Activated naive CD8-positive, alpha-beta T cell treated with anti-CD3 and anti-CD28 coated beads, Interleukin-2, amount 50 U/mL, for 24 hours (primary cell): ENCODE results near the gene SFT2D2.

Experiments
- ATAC-seq: fragments of 150-1000 bp; cut with Tn5 transposase; one replicate; pipeline ENCODE4 v1.10.0; 2021
- DNase-seq: peaks from one replicate; pipeline ENCODE4 v3.0.0; 2021
- H3K27ac Mint-ChIP-seq: one replicate; pipeline ENCODE4 v1.8.0; 2021; ENCODE audit warnings: mild to moderate bottlenecking, mixed read lengths
- H3K27me3 Mint-ChIP-seq: one replicate; pipeline ENCODE4 v1.8.0; 2021; ENCODE audit warnings: mixed read lengths
- H3K36me3 Mint-ChIP-seq: one replicate; pipeline ENCODE4 v1.8.0; 2021; ENCODE audit warnings: low read depth, mixed read lengths
- H3K4me1 Mint-ChIP-seq: one replicate; pipeline ENCODE4 v1.8.0; 2021; ENCODE audit warnings: mixed read lengths
- H3K4me3 Mint-ChIP-seq: one replicate; pipeline ENCODE4 v1.8.0; 2021; ENCODE audit warnings: mild to moderate bottlenecking, moderate library complexity, mixed read lengths
- H3K9me3 Mint-ChIP-seq: one replicate; pipeline ENCODE4 v1.8.0; 2021; ENCODE audit warnings: mixed read lengths

SFT2D2 gene

GRCh38 chr1:168235937-168236336, 10.1 kb downstream of the SFT2D2 start:
- H3K27ac Mint-ChIP-seq: peak overlapping the region; percentile 88
- no peaks in the 10 kb centered on the region for H3K9me3 Mint-ChIP-seq
- H3K36me3 Mint-ChIP-seq: peaks cover 77% of the 10 kb centered on the region
- peak overlapping the region; percentile 25 for H3K4me3 Mint-ChIP-seq
- H3K27me3 Mint-ChIP-seq: no peaks in the 10 kb centered on the region
- ATAC-seq (no peak), DNase-seq (no peak)
- peaks cover 50% of the 10 kb centered on the region for H3K4me1 Mint-ChIP-seq

- DNase-seq: peak; percentile 13
- Mint-ChIP-seq H3K4me3 (peak overlapping the region; percentile 61), H3K9me3 (no peaks in the 10 kb centered on the region), H3K27ac (peak overlapping the region; percentile 88), H3K4me1 (peaks cover 50% of the 10 kb centered on the region), H3K27me3 (no peaks in the 10 kb centered on the region), H3K36me3 (peaks cover 81% of the 10 kb centered on the region)
- peak; percentile 80 for ATAC-seq
Observed at GRCh38 chr1:168236836-168237611, 11.2 kb downstream of the SFT2D2 start.

GRCh38 chr1:168243198-168243597, 17.4 kb downstream of the SFT2D2 start:
- Mint-ChIP-seq H3K4me3 (no peak overlapping the region), H3K36me3 (peaks cover 81% of the 10 kb centered on the region), H3K27me3 (no peaks in the 10 kb centered on the region), H3K9me3 (no peaks in the 10 kb centered on the region), H3K27ac (peak overlapping the region; percentile 14), H3K4me1 (peaks cover 32% of the 10 kb centered on the region)
- DNase-seq (no peak), ATAC-seq (no peak)

- peaks cover 82% of the 10 kb centered on the region for H3K36me3 Mint-ChIP-seq
- no peak for DNase-seq
- no peaks in the 10 kb centered on the region for H3K27me3 Mint-ChIP-seq
- ATAC-seq: peak; percentile 52
- no peaks in the 10 kb centered on the region for H3K9me3 Mint-ChIP-seq
- no peak overlapping the region for H3K4me3 Mint-ChIP-seq
- H3K27ac Mint-ChIP-seq: no peak overlapping the region
- peaks cover 33% of the 10 kb centered on the region for H3K4me1 Mint-ChIP-seq
Observed at GRCh38 chr1:168243636-168244212, 17.9 kb downstream of the SFT2D2 start.

- no peak for DNase-seq
- Mint-ChIP-seq H3K9me3 (no peaks in the 10 kb centered on the region), H3K4me3 (no peak overlapping the region), H3K36me3 (peaks cover 78% of the 10 kb centered on the region), H3K27me3 (no peaks in the 10 kb centered on the region), H3K27ac (no peak overlapping the region), H3K4me1 (peaks cover 33% of the 10 kb centered on the region)
- ATAC-seq: no peak
Observed at GRCh38 chr1:168245042-168245441, 19.2 kb downstream of the SFT2D2 start.

- Mint-ChIP-seq H3K36me3 (peaks cover 75% of the 10 kb centered on the region), H3K4me1 (peaks cover 32% of the 10 kb centered on the region), H3K9me3 (no peaks in the 10 kb centered on the region), H3K27me3 (no peaks in the 10 kb centered on the region), H3K27ac (no peak overlapping the region), H3K4me3 (no peak overlapping the region)
- ATAC-seq (no peak), DNase-seq (no peak)
Observed at GRCh38 chr1:168246506-168246905, 20.7 kb downstream of the SFT2D2 start.

- Mint-ChIP-seq H3K4me3 (no peak overlapping the region), H3K9me3 (peaks cover 15% of the 10 kb centered on the region), H3K27ac (no peak overlapping the region), H3K4me1 (peaks cover 8% of the 10 kb centered on the region), H3K36me3 (peaks cover 65% of the 10 kb centered on the region), H3K27me3 (no peaks in the 10 kb centered on the region)
- DNase-seq: no peak
- no peak for ATAC-seq
Observed at GRCh38 chr1:168252204-168252733, 26.5 kb downstream of the SFT2D2 start.

GRCh38 chr1:168256164-168256563, 30.4 kb downstream of the SFT2D2 start:
- no peak overlapping the region for H3K4me3 Mint-ChIP-seq
- ATAC-seq: no peak
- no peak for DNase-seq
- no peaks in the 10 kb centered on the region for H3K27me3 Mint-ChIP-seq
- H3K4me1 Mint-ChIP-seq: peaks cover 2% of the 10 kb centered on the region
- peaks cover 15% of the 10 kb centered on the region for H3K9me3 Mint-ChIP-seq
- H3K27ac Mint-ChIP-seq: no peak overlapping the region
- H3K36me3 Mint-ChIP-seq: peaks cover 47% of the 10 kb centered on the region

GRCh38 chr1:168257397-168257796, 31.6 kb downstream of the SFT2D2 start:
- H3K4me1 Mint-ChIP-seq: peaks cover 5% of the 10 kb centered on the region
- ATAC-seq (no peak), DNase-seq (no peak)
- H3K27me3 Mint-ChIP-seq: no peaks in the 10 kb centered on the region
- no peak overlapping the region for H3K4me3 Mint-ChIP-seq
- H3K27ac Mint-ChIP-seq: no peak overlapping the region
- H3K9me3 Mint-ChIP-seq: peaks cover 15% of the 10 kb centered on the region
- peaks cover 49% of the 10 kb centered on the region for H3K36me3 Mint-ChIP-seq

GRCh38 chr1:168259567-168259966, 33.8 kb downstream of the SFT2D2 start:
- Mint-ChIP-seq H3K27ac (no peak overlapping the region), H3K4me1 (peaks cover 5% of the 10 kb centered on the region), H3K36me3 (peaks cover 51% of the 10 kb centered on the region), H3K9me3 (peaks cover 11% of the 10 kb centered on the region), H3K4me3 (no peak overlapping the region), H3K27me3 (no peaks in the 10 kb centered on the region)
- no peak for DNase-seq
- ATAC-seq: no peak

GRCh38 chr1:168260393-168260792, 34.6 kb downstream of the SFT2D2 start:
- Mint-ChIP-seq H3K4me1 (peaks cover 5% of the 10 kb centered on the region), H3K4me3 (no peak overlapping the region), H3K9me3 (peaks cover 9% of the 10 kb centered on the region), H3K27ac (no peak overlapping the region), H3K36me3 (peaks cover 44% of the 10 kb centered on the region), H3K27me3 (no peaks in the 10 kb centered on the region)
- no peak for ATAC-seq
- no peak for DNase-seq

GRCh38 chr1:168261390-168261789, 35.6 kb downstream of the SFT2D2 start:
- Mint-ChIP-seq H3K36me3 (peaks cover 36% of the 10 kb centered on the region), H3K27ac (no peak overlapping the region)
- no peak for DNase-seq

GRCh38 chr1:168263130-168263529, 37.3 kb downstream of the SFT2D2 start:
- no peaks in the 10 kb centered on the region for H3K9me3 Mint-ChIP-seq
- H3K36me3 Mint-ChIP-seq: peaks cover 22% of the 10 kb centered on the region
- no peak for ATAC-seq
- H3K4me3 Mint-ChIP-seq: no peak overlapping the region
- H3K27ac Mint-ChIP-seq: no peak overlapping the region
- H3K27me3 Mint-ChIP-seq: no peaks in the 10 kb centered on the region
- H3K4me1 Mint-ChIP-seq: peaks cover 5% of the 10 kb centered on the region
- DNase-seq: no peak

More at GRCh38 chr1:168261390-168261789, 35.6 kb downstream of the SFT2D2 start:
- Mint-ChIP-seq H3K27me3 (no peaks in the 10 kb centered on the region), H3K4me1 (peaks cover 5% of the 10 kb centered on the region), H3K9me3 (peaks cover 1% of the 10 kb centered on the region), H3K4me3 (no peak overlapping the region)
- ATAC-seq: no peak

- no peak for DNase-seq
Observed at GRCh38 chr1:168264296-168264695, 38.5 kb downstream of the SFT2D2 start.

GRCh38 chr1:168265596-168265995, 39.8 kb downstream of the SFT2D2 start:
- Mint-ChIP-seq H3K27me3 (no peaks in the 10 kb centered on the region), H3K4me3 (no peak overlapping the region), H3K27ac (no peak overlapping the region), H3K9me3 (no peaks in the 10 kb centered on the region), H3K36me3 (peaks cover 20% of the 10 kb centered on the region), H3K4me1 (peaks cover 5% of the 10 kb centered on the region)
- DNase-seq (no peak), ATAC-seq (no peak)

More at GRCh38 chr1:168264296-168264695, 38.5 kb downstream of the SFT2D2 start:
- Mint-ChIP-seq H3K9me3 (no peaks in the 10 kb centered on the region), H3K27me3 (no peaks in the 10 kb centered on the region), H3K4me3 (no peak overlapping the region), H3K36me3 (peaks cover 20% of the 10 kb centered on the region), H3K27ac (no peak overlapping the region), H3K4me1 (peaks cover 5% of the 10 kb centered on the region)
- ATAC-seq: no peak
